GM21367 (cell line): Measurements from ENCODE around the gene EIF4EBP3.

Experiments
- ATAC-seq: cut with Tn5 transposase; IDR thresholded peaks from one replicate; pipeline ENCODE4 v1.9.1; 2021; ENCODE audit not compliant: unreplicated experiment

EIF4EBP3 gene

GRCh38 chr5:140556438-140556837 lies 9.0 kb downstream of the EIF4EBP3 start:
- no peak for ATAC-seq

GRCh38 chr5:140557136-140557805 lies 9.8 kb downstream of the EIF4EBP3 start, which contains the start of gene SRA1:
Gene SRA1, minus strand, starts transcription at chr5:140557473. Its CDS starts 21 bp downstream, at chr5:140557452.
- peak; percentile 93 for ATAC-seq

DNA sequence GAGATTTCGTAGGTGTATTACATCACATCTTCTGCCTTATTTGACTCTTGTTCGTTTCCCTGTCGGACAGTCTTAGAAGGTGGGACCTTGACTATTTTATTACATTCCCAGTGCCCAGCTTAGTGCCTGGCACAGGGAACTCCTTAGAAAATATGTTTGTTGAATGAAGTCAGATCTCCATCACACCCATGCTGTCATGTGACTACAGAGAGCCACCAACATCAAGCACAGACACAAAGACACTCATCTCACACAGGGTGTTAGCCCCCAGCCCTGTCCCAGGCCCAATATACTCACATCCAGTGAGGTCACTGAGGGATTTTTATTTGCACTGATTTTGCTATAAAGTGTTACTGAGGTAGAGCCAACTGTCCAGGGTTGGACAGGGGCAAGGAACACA lies 10.5 kb downstream of the EIF4EBP3 start:
- no peak for ATAC-seq

- ATAC-seq = no peak
Observed at GRCh38 chr5:140558542-140558941, 11.1 kb downstream of the EIF4EBP3 start.

GRCh38 chr5:140560227-140560626 lies 12.8 kb downstream of the EIF4EBP3 start:
- ATAC-seq = no peak

DNA sequence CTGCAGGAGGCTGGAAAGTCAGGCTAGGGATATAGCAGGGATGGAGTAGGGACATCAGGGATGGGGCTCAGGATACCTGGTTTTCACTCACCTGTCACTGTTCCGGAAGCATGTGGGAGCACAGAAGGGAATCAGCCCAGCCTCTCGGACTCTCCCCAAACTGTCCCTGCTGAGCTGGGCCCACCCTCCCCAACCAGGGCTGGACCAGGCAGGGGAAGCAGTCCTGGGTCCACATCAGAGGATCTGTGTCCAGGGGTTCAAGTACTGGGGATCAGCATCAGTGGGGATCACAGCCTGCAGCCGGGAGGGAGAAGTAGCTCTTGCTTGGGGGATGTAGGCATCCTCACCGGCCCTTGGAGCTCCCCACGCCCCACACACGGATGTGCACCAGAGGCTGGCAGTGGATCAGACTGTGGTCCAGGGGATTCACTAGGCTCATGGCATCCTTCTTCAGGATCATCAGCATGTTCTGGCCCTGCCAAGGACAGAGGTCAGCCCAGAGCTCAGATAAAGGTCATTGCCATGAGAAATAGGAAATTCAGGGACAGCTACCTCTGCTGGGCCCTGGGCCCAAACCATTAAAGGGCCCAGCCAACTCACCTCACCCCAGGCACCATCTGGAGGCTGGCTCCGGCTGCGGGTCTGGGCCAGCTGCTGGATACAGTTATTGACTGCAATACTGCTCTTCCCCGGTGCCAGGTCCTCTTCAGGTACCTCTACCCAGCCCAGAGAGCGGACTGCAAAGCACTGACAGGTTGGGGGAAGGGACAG lies 14.5 kb downstream of the EIF4EBP3 start:
- ATAC-seq = no peak

GRCh38 chr5:140563596-140563995 lies 16.1 kb downstream of the EIF4EBP3 start:
- ATAC-seq = no peak

- peak; percentile 78 for ATAC-seq
Observed at GRCh38 chr5:140564196-140565023, 16.9 kb downstream of the EIF4EBP3 start, which contains the start of the genes APBB3 and SLC35A4. Gene APBB3, minus strand, starts transcription at chr5:140564598. Its CDS starts 353 bp downstream, at chr5:140564245. Gene SLC35A4, plus strand, starts transcription at chr5:140564828. Its CDS starts 2,342 bp downstream, at chr5:140567170.

GRCh38 chr5:140565024-140565779 lies 17.7 kb downstream of the EIF4EBP3 start:
- ATAC-seq = no peak

DNA sequence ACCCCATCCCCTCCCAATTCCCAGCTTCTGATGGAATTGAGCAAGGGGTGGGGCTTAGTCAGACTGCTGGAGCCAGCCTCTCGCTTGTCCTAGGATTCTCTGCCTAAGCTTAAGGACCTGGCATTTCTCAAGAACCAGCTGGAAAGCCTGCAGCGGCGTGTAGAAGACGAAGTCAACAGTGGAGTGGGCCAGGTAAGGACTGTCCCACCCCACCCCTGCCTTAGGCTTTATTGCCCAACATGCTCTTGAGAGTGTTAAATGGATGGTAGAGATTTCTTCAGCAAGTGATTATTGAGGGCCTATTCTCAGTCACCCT lies 18.3 kb downstream of the EIF4EBP3 start:
- ATAC-seq = no peak

- ATAC-seq = no peak
Observed at GRCh38 chr5:140566665-140567064, 19.2 kb downstream of the EIF4EBP3 start.

DNA sequence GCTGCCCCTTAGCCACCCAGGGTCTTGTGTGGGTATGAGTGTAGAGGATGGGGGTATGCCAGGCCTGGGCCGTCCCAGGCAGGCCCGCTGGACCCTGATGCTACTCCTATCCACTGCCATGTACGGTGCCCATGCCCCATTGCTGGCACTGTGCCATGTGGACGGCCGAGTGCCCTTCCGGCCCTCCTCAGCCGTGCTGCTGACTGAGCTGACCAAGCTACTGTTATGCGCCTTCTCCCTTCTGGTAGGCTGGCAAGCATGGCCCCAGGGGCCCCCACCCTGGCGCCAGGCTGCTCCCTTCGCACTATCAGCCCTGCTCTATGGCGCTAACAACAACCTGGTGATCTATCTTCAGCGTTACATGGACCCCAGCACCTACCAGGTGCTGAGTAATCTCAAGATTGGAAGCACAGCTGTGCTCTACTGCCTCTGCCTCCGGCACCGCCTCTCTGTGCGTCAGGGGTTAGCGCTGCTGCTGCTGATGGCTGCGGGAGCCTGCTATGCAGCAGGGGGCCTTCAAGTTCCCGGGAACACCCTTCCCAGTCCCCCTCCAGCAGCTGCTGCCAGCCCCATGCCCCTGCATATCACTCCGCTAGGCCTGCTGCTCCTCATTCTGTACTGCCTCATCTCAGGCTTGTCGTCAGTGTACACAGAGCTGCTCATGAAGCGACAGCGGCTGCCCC lies 19.8 kb downstream of the EIF4EBP3 start:
- ATAC-seq = no peak

DNA sequence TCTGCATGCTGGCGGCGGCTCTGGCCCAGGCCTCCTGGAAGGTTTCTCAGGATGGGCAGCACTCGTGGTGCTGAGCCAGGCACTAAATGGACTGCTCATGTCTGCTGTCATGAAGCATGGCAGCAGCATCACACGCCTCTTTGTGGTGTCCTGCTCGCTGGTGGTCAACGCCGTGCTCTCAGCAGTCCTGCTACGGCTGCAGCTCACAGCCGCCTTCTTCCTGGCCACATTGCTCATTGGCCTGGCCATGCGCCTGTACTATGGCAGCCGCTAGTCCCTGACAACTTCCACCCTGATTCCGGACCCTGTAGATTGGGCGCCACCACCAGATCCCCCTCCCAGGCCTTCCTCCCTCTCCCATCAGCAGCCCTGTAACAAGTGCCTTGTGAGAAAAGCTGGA lies 20.4 kb downstream of the EIF4EBP3 start:
- ATAC-seq = no peak

DNA sequence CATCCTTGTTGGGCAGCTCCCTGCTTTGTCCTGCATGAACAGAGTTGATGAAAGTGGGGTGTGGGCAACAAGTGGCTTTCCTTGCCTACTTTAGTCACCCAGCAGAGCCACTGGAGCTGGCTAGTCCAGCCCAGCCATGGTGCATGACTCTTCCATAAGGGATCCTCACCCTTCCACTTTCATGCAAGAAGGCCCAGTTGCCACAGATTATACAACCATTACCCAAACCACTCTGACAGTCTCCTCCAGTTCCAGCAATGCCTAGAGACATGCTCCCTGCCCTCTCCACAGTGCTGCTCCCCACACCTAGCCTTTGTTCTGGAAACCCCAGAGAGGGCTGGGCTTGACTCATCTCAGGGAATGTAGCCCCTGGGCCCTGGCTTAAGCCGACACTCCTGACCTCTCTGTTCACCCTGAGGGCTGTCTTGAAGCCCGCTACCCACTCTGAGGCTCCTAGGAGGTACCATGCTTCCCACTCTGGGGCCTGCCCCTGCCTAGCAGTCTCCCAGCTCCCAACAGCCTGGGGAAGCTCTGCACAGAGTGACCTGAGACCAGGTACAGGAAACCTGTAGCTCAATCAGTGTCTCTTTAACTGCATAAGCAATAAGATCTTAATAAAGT lies 21.1 kb downstream of the EIF4EBP3 start:
- no peak for ATAC-seq

- ATAC-seq = peak; percentile 20
Observed at GRCh38 chr5:140569197-140569596, 21.7 kb downstream of the EIF4EBP3 start.

GRCh38 chr5:140570058-140570457 lies 22.6 kb downstream of the EIF4EBP3 start:
- no peak for ATAC-seq

GRCh38 chr5:140570488-140570887 lies 23.0 kb downstream of the EIF4EBP3 start:
- ATAC-seq = no peak

DNA sequence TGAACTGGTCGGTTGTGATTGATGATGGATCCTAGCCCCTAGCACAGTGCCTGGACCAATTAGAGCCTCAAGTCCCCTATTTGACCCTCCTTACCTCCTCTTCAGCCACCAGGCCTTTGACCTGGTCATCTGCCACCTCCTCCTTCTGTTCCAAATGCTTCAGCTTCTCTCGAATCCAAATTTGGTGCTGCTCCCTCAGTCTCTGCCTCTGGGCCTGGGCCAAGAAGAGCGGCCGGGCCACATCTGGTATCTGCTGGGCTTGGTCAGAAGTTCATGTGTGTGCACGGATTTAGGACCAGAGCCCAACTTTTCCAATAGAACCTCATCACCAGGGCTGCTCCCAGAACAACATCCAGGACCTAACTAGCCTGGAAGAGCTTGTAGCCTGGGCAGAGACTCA lies 23.6 kb downstream of the EIF4EBP3 start:
- ATAC-seq = no peak

DNA sequence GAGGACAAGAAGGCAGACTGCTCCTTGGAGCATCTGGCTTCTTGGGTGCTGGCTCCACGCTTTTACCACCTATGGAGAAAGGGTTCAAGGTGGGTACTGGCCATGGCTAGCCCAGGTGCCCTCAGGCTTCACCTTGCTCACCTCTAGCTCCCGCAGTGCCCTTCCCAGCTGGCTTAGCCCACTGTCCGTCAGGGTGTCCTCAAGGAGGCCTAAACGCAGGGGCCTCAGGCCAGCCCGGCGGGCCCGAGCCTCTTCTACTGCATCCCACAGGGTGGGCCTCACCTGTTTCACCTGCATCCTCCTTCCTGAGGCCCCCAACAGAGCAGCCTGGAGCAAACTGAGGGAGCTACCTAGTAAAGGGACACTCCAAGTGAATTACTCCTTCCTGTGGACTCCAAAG lies 26.2 kb downstream of the EIF4EBP3 start:
- no peak for ATAC-seq

DNA sequence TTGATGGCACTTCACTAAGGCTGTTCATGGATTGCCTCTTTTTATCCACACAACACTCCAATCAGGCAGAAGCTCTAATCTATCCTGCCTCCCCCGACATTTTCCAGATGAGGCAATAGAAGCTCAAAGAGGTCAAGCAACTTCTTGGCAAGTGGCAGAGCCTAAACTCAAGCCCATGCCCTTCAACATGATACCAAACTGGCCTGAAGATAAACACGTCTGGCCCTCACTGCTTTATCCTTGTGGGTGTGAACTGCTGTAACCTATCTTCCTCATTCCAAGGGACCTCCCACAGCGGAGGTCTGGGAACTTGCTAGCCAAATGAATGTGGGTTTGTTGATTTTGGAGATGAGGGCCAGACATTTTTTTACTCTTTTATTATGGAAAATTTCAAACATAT lies 26.7 kb downstream of the EIF4EBP3 start:
- no peak for ATAC-seq
